SK-N-SH treated with all-trans-retinoic acid at 6 μM for 48 hours (cell line): ENCODE results near the gene CYP2B6.
"Not testable (repeated sequence)": the region's sequence is repeated elsewhere in the genome, so short reads cannot be mapped to it uniquely, and the experiment has no call there.

Experiments used
- ATAC-seq: fragments of 200-7000 bp; cut with Tn5 transposase; 3 replicates; pipeline ENCODE4 v1.9.1; 2020; ENCODE audit warnings: mild to moderate bottlenecking, moderate library complexity
- ARNTL ChIP-seq: fragments of 450-650 bp; formaldehyde crosslinking; IDR thresholded peaks from 2 replicates; pipeline ENCODE4 v1.5.0; 2020; ENCODE audit warnings: low read depth, mild to moderate bottlenecking, moderate library complexity, borderline replicate concordance
- CREB5 ChIP-seq: fragments of 250-450 bp; sonication (Bioruptor Pico); IDR thresholded peaks from 2 replicates; pipeline ENCODE4 v1.5.1; 2020; ENCODE audit warnings: low read depth, mild to moderate bottlenecking, moderate library complexity
- CSRNP3 ChIP-seq: fragments of 250-450 bp; sonication (Bioruptor Pico); IDR thresholded peaks from 2 replicates; pipeline ENCODE4 v1.5.1; 2021; ENCODE audit warnings: mild to moderate bottlenecking, moderate library complexity
- ESRRG ChIP-seq: fragments of 250-450 bp; sonication (Bioruptor Pico); IDR thresholded peaks from 2 replicates; pipeline ENCODE4 v1.6.1; 2021; ENCODE audit warnings: mild to moderate bottlenecking
- GLIS3 ChIP-seq: fragments of 250-450 bp; sonication (Bioruptor Pico); IDR thresholded peaks from 2 replicates; pipeline ENCODE4 v1.5.0; 2020; ENCODE audit warnings: mild to moderate bottlenecking, moderate library complexity
- ISL1 ChIP-seq: fragments of 250-450 bp; sonication (Bioruptor Pico); IDR thresholded peaks from 2 replicates; pipeline ENCODE4 v2.1.2; 2022; ENCODE audit warnings: mild to moderate bottlenecking, moderate library complexity
- OSR1 ChIP-seq: fragments of 250-450 bp; sonication (Bioruptor Pico); IDR thresholded peaks from 2 replicates; pipeline ENCODE4 v1.8.0; 2022; ENCODE audit warnings: moderate library complexity, mild to moderate bottlenecking, inconsistent platforms
- PPARA ChIP-seq: fragments of 250-450 bp; sonication (Bioruptor Pico); IDR thresholded peaks from 2 replicates; pipeline ENCODE4 v1.5.0; 2020; ENCODE audit warnings: mild to moderate bottlenecking, borderline replicate concordance
- RARB ChIP-seq: fragments of 250-450 bp; sonication (Bioruptor Pico); IDR thresholded peaks from 2 replicates; pipeline ENCODE4 v1.8.0; 2021; ENCODE audit warnings: mild to moderate bottlenecking, moderate library complexity
- SNAI2 ChIP-seq: fragments of 250-450 bp; sonication (Bioruptor Pico); IDR thresholded peaks from 2 replicates; pipeline ENCODE4 v1.5.0; 2020; ENCODE audit warnings: mild to moderate bottlenecking, moderate library complexity
- TCF4 ChIP-seq: fragments of 250-450 bp; sonication (Bioruptor Pico); IDR thresholded peaks from 2 replicates; pipeline ENCODE4 v1.8.0; 2021; ENCODE audit warnings: mild to moderate bottlenecking, moderate library complexity, borderline replicate concordance
- TOX ChIP-seq: fragments of 250-450 bp; sonication (Bioruptor Pico); IDR thresholded peaks from 2 replicates; pipeline ENCODE4 v1.8.0; 2021; ENCODE audit warnings: mild to moderate bottlenecking, moderate library complexity, borderline replicate concordance
- ZC3H10 ChIP-seq: fragments of 250-450 bp; sonication (Bioruptor Pico); IDR thresholded peaks from 2 replicates; pipeline ENCODE4 v1.5.1; 2021; ENCODE audit warnings: mild to moderate bottlenecking, moderate library complexity
- ZFP3 ChIP-seq: fragments of 250-450 bp; sonication (Bioruptor Pico); IDR thresholded peaks from 2 replicates; pipeline ENCODE4 v1.5.0; 2020; ENCODE audit warnings: mild to moderate bottlenecking, moderate library complexity
- ZFP30 ChIP-seq: fragments of 450-650 bp; formaldehyde crosslinking; IDR thresholded peaks from 2 replicates; pipeline ENCODE4 v1.5.0; 2022; ENCODE audit warnings: mild to moderate bottlenecking, moderate library complexity
- ZNF565 ChIP-seq: fragments of 450-650 bp; formaldehyde crosslinking; conservative IDR thresholded peaks from 2 replicates; pipeline ENCODE4 v1.5.0; 2020; ENCODE audit warnings: low read depth, mild to moderate bottlenecking, moderate library complexity
- ZNF70 ChIP-seq: fragments of 450-650 bp; formaldehyde crosslinking; IDR thresholded peaks from 2 replicates; pipeline ENCODE4 v1.5.0; 2020; ENCODE audit warnings: mild to moderate bottlenecking, moderate library complexity
- ZNF8 ChIP-seq: fragments of 450-650 bp; formaldehyde crosslinking; IDR thresholded peaks from 2 replicates; pipeline ENCODE4 v1.5.0; 2020; ENCODE audit warnings: mild to moderate bottlenecking, moderate library complexity
- TF ChIP-seq, protein P1 (sequence below): fragments of 250-450 bp; sonication (Bioruptor Pico); IDR thresholded peaks from 2 replicates; pipeline ENCODE4 v1.8.0; 2020; ENCODE audit warnings: mild to moderate bottlenecking, moderate library complexity, borderline replicate concordance
- TF ChIP-seq, protein P2 (sequence below): fragments of 250-450 bp; sonication (Bioruptor Pico); IDR thresholded peaks from 2 replicates; pipeline ENCODE4 v1.8.0; 2021; ENCODE audit warnings: low read depth, mild to moderate bottlenecking, moderate library complexity, borderline replicate concordance

Gene CYP2B6

GRCh38 chr19:40960780-40961179 lies 30.3 kb upstream of the CYP2B6 start:
- TF ChIP-seq ZC3H10 (CRISPR knock-in tag) (no peak), ESRRG (CRISPR knock-in tag) (no peak), PPARA (CRISPR knock-in tag) (no peak), CREB5 (CRISPR knock-in tag) (no peak), ZNF8 (CRISPR knock-in tag) (no peak), ARNTL (no peak), CSRNP3 (CRISPR knock-in tag) (no peak), ZFP3 (no peak), ZNF565 (CRISPR knock-in tag) (no peak), OSR1 (no peak), GLIS3 (CRISPR knock-in tag) (no peak), SNAI2 (CRISPR knock-in tag) (no peak), ZNF70 (CRISPR knock-in tag) (no peak)
- TF ChIP-seq, protein P1, sequence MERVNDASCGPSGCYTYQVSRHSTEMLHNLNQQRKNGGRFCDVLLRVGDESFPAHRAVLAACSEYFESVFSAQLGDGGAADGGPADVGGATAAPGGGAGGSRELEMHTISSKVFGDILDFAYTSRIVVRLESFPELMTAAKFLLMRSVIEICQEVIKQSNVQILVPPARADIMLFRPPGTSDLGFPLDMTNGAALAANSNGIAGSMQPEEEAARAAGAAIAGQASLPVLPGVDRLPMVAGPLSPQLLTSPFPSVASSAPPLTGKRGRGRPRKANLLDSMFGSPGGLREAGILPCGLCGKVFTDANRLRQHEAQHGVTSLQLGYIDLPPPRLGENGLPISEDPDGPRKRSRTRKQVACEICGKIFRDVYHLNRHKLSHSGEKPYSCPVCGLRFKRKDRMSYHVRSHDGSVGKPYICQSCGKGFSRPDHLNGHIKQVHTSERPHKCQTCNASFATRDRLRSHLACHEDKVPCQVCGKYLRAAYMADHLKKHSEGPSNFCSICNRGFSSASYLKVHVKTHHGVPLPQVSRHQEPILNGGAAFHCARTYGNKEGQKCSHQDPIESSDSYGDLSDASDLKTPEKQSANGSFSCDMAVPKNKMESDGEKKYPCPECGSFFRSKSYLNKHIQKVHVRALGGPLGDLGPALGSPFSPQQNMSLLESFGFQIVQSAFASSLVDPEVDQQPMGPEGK (CRISPR knock-in tag) = no peak
- TF ChIP-seq, protein P2, sequence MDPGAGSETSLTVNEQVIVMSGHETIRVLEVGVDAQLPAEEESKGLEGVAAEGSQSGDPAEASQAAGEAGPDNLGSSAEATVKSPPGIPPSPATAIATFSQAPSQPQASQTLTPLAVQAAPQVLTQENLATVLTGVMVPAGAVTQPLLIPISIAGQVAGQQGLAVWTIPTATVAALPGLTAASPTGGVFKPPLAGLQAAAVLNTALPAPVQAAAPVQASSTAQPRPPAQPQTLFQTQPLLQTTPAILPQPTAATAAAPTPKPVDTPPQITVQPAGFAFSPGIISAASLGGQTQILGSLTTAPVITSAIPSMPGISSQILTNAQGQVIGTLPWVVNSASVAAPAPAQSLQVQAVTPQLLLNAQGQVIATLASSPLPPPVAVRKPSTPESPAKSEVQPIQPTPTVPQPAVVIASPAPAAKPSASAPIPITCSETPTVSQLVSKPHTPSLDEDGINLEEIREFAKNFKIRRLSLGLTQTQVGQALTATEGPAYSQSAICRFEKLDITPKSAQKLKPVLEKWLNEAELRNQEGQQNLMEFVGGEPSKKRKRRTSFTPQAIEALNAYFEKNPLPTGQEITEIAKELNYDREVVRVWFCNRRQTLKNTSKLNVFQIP (CRISPR knock-in tag) = no peak
- ATAC-seq = no peak

DNA sequence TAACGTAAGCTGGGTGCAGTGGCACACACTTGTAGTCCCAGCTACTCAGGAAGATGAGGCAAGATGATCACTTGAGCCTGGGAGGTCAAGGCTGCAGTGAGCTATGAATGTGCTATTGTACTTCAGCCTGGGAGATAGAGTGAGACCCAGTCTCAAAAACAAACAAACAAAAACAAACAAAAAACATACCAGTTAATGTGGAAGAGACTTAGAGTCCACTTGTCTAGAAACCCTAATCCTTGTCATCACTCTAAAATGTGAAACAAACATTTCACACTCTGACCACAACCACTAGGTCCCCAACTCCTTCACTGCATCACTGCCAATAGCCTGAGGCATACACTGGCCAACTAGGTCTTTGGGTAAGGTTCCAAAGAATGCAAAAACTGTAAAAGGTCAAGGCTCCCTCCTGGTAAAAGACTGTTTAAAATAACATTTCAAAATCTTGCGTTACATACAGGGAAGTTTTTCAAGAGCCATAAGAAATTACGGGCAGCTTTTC lies 28.6 kb upstream of the CYP2B6 start:
- ATAC-seq = no peak
- TF ChIP-seq ZC3H10 (CRISPR knock-in tag) = no peak
- TF ChIP-seq, protein P1 (CRISPR knock-in tag) = no peak
- TF ChIP-seq ARNTL = no peak
- no peak for TF ChIP-seq SNAI2 (CRISPR knock-in tag)
- TF ChIP-seq GLIS3 (CRISPR knock-in tag) = no peak
- TF ChIP-seq, protein P2 (CRISPR knock-in tag) = no peak
- TF ChIP-seq ZFP30 = no peak
- TF ChIP-seq CSRNP3 (CRISPR knock-in tag) = no peak
- TF ChIP-seq TCF4 = no peak
- TF ChIP-seq ISL1 (CRISPR knock-in tag) = no peak
- TF ChIP-seq PPARA (CRISPR knock-in tag) = no peak
- no peak for TF ChIP-seq ZNF565 (CRISPR knock-in tag)
- no peak for TF ChIP-seq ZNF70 (CRISPR knock-in tag)
- TF ChIP-seq ZFP3 = no peak
- TF ChIP-seq RARB (CRISPR knock-in tag) = no peak
- TF ChIP-seq TOX (CRISPR knock-in tag) = no peak
- TF ChIP-seq ESRRG (CRISPR knock-in tag) = no peak

DNA sequence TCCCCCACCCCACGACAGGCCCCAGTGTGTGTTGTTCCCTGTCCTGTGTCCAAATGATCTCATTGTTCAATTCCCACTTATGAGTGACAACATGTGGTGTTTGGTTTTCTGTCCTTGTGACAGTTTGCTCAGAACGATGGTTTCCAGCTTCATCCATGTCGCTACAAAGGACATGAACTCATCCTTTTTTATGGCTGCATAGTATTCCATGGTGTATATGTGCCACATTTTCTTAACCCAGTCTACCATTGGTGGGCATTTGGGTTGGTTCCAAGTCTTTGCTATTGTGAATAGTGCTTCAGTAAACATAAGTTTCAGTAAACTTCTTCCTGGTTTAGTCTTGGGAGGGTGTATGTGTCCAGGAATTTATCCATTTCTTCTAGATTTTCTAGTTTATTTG lies 26.7 kb upstream of the CYP2B6 start:
- ATAC-seq = not testable (repeated sequence)

DNA sequence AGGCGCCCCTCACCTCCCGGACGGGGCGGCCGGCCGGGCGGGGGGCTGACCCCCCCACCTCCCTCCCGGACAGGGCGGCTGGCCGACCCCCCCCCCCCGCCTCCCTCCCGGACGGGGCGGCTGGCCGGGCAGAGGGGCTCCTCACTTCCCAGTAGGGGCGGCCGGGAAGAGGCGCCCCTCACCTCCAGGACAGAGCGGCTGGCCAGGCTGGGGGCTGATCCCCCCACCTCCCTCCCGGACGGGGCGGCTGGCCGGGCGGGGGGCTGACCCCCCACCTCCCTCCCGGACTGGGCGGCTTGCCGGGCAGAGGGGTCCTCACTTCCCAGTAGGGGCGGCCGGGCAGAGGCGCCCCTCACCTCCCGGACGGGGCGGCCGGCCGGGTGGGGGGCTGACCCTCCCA lies 25.7 kb upstream of the CYP2B6 start:
- ATAC-seq = not testable (repeated sequence)

GRCh38 chr19:40966591-40966990 lies 24.5 kb upstream of the CYP2B6 start:
- not testable (repeated sequence) for ATAC-seq

DNA sequence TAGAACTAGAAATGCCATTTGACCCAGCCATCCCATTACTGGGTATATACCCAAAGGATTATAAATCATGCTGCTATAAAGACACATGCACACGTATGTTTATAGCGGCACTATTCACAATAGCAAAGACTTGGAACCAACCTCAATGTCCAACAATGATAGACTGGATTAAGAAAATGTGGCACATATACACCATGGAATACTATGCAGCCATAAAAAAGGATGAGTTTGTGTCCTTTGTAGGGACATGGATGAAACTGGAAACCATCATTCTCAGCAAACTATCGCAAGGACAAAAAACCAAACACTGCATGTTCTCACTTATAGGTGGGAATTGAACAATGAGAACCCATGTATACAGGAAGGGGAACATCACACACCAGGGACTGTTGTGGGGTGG lies 23.0 kb upstream of the CYP2B6 start:
- not testable (repeated sequence) for ATAC-seq

DNA sequence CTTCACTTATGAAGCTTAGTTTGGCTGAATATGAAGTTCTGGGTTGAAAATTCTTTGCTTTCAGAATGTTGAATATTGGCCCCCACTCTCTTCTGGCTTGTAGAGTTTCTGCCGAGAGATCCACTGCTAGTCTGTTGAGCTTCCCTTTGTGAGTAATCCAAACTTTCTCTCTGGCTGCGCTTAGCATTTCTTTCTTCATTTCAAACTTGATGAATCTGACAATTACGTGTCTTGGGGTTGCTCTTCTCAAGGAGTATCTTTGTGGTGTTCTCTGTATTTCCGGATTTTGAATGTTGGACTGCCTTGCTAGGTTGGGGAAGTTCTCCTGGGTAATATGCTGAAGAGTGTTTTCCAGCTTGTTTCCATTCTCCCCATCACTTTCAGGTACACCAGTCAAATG lies 21.4 kb upstream of the CYP2B6 start:
- ATAC-seq = not testable (repeated sequence)
